ENCODE results near the gene MEF2C. TPM values are rescaled to one million over a fixed set of nuclear protein-coding genes. Genes with fewer than 3 reads are reported as not detected.

The MEF2C gene
- total RNA-seq, 1 experiment from 2014 or later: 0.24 TPM

GRCh38 chr5:88756953-88757352 is 126.0 kb downstream of the MEF2C start:
- in situ Hi-C loops (cut with HindIII; ENCODE audit: low pct_unique_long_range_greater_than_20kb, low sequenced_read_pairs): no loop called here
- DNase-seq (ENCODE audit: low read depth): no peak

DNA sequence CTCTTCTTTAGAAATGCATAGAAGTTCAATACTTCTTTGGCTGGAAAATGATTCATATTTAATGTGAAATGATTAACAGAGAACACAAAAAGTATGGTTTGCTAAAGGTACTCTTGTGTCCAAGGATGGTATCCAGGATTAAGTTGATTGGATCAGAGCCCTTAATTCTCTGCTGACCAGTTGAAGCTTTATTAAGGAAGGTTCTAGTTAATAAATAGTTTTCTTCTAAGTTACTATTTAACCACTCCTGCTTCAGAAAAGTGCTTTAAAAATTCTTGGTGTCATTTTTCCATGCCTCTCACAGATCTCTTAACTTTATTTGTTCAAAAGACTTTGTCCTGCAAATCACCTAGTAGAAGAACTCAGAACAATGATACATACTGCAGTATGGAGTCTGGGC is 134.3 kb downstream of the MEF2C start:
- in situ Hi-C loops (cut with HindIII; ENCODE audit: low pct_unique_long_range_greater_than_20kb, low sequenced_read_pairs): no loop called here
- DNase-seq (ENCODE audit: low read depth): no peak

DNA sequence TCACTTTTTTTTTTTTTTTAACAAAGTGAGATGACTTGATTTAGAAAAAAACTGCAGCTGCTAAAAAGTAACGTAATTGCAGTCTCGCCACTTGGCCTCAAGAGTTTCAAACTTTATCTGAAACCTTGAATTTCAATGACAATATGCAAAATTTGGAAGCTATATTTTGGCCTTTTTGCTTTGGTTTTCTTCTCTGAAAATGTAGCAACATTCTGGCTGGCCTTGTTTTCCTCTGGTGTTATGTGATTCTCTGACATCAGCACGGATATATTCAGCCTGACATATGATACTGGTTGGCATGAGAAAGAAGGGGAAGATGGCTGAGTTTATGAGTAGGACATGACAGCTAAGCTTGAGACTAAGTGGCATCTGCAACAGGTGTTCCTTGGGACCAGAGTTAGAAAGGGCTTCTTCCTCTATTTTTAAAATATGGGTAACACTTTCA is 136.5 kb downstream of the MEF2C start:
- no peak for DNase-seq (ENCODE audit: low read depth)

DNA sequence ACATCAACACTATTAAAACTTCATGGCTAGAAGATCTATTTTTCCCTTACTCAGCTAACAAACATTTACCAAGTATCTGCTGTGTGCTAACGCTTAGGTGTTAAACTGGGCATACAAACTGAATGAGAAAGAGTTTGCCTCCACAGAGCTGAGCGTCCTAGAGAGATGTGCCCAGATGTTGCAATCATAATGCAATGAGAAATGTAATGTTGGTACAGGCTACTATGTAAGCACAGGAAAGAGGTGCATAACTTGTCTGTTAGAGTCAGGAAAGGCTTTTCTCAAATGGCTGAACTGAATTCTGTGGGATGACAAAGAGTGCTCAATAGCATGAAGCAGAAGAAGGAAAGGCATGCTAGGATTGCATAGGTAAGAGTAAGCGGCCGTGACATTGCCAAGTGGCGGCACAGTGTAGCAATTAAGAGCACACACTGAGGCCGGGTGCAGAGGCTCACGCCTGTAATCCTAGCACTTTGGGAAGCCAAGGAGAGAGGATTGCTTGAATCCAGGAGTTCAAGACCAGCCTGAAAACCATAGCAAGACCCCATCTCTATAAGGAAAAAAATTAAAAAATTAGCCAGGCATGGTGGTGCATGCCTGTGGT is 137.8 kb downstream of the MEF2C start:
- no peak for DNase-seq (ENCODE audit: low read depth)
- in situ Hi-C loops (cut with HindIII; ENCODE audit: low pct_unique_long_range_greater_than_20kb, low sequenced_read_pairs): no loop called here

More for the DNA sequence above, 136.5 kb downstream of the MEF2C start:
- in situ Hi-C loops (cut with HindIII; ENCODE audit: low pct_unique_long_range_greater_than_20kb, low sequenced_read_pairs): no loop called here

GRCh38 chr5:88743231-88743834 is 139.7 kb downstream of the MEF2C start:
- in situ Hi-C loops (cut with HindIII; ENCODE audit: low pct_unique_long_range_greater_than_20kb, low sequenced_read_pairs): no loop called here

DNA sequence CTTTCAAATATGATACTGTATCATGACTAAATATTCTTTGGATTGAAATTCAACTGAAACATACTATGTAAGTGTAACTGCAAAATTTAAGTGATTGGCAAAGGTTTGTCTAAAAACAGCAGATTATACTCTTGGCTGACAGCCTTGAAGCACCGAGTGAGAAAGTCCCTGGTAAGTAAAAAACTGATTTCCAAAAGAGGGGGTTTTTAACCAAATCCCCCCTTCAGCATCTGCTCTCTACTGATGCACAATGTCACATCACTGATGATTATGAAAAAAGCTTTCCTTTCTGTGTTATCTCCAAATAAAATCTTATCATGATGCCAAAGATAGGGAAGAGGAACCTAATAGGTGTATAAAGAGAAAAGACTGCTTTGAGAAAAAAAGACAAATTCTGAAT is 141.0 kb downstream of the MEF2C start:
- DNase-seq (ENCODE audit: low read depth): no peak
- in situ Hi-C loops (cut with HindIII; ENCODE audit: low pct_unique_long_range_greater_than_20kb, low sequenced_read_pairs): no loop called here

More at GRCh38 chr5:88743231-88743834, 139.7 kb downstream of the MEF2C start:
- DNase-seq (ENCODE audit: low read depth): no peak

DNA sequence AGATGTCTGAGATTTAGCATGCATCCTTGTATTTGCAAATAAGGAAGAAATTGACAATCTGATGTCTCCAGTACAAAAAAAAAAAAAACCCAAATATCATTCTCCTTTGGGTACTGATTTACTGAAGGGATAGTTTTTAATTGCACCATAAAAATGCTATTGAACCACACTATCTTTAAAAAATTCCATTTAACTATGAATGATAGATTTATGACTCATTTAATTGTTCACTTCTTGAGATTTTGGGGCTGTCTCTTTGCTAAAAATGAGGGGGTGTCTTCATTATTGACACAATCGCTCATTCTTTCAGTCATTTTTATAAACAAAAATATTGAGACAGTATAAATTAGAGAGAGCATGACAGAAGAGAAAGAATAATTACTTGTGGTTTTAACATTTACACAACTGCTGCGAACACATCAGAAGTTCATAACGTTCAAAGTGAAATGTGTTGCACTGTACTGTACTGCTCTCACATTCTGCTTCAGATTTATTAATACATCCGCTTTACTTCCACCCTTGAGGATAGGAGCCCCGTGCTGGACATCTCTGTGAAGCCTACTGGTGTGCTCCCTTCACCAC is 142.3 kb downstream of the MEF2C start:
- no peak for DNase-seq (ENCODE audit: low read depth)
- in situ Hi-C loops (cut with HindIII; ENCODE audit: low pct_unique_long_range_greater_than_20kb, low sequenced_read_pairs): no loop called here

GRCh38 chr5:88736494-88736893 is 146.5 kb downstream of the MEF2C start:
- no peak for DNase-seq (ENCODE audit: low read depth)
- in situ Hi-C loops (cut with HindIII; ENCODE audit: low pct_unique_long_range_greater_than_20kb, low sequenced_read_pairs): no loop called here

DNA sequence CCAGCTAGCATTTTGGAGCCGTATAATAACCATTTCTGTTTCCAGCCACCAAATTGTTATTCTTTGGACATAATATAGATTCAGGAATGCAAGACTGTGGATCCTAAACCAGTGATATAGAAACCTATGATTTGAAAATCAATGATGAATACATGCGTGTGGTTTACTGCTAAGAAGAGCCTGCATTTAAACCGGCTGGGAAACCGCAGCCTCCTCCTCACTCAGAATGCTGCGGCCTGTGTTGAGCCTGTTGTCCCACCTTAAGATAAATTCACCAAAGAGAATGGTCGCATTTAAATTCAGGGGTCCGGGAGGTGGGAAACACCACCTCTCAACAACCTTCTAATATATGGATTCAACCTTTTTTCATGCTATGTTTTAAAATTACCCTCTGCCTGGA is 148.0 kb downstream of the MEF2C start:
- no peak for DNase-seq (ENCODE audit: low read depth)
- in situ Hi-C loops (cut with HindIII; ENCODE audit: low pct_unique_long_range_greater_than_20kb, low sequenced_read_pairs): no loop called here

- in situ Hi-C loops (cut with HindIII; ENCODE audit: low pct_unique_long_range_greater_than_20kb, low sequenced_read_pairs): no loop called here
- no peak for DNase-seq (ENCODE audit: low read depth)
These were observed 148.8 kb downstream of the MEF2C start for GRCh38 chr5:88734191-88734640.

GRCh38 chr5:88732862-88733261 is 150.1 kb downstream of the MEF2C start:
- in situ Hi-C loops (cut with HindIII; ENCODE audit: low pct_unique_long_range_greater_than_20kb, low sequenced_read_pairs): no loop called here
- DNase-seq (ENCODE audit: low read depth): no peak

- in situ Hi-C loops (cut with HindIII; ENCODE audit: low pct_unique_long_range_greater_than_20kb, low sequenced_read_pairs): no loop called here
- peak; percentile 33 for DNase-seq (ENCODE audit: low read depth)
These were observed 150.8 kb downstream of the MEF2C start for GRCh38 chr5:88732181-88732633.

GRCh38 chr5:88729829-88730182 is 153.2 kb downstream of the MEF2C start:
- DNase-seq (ENCODE audit: low read depth): no peak
- in situ Hi-C loops (cut with HindIII; ENCODE audit: low pct_unique_long_range_greater_than_20kb, low sequenced_read_pairs): no loop called here

DNA sequence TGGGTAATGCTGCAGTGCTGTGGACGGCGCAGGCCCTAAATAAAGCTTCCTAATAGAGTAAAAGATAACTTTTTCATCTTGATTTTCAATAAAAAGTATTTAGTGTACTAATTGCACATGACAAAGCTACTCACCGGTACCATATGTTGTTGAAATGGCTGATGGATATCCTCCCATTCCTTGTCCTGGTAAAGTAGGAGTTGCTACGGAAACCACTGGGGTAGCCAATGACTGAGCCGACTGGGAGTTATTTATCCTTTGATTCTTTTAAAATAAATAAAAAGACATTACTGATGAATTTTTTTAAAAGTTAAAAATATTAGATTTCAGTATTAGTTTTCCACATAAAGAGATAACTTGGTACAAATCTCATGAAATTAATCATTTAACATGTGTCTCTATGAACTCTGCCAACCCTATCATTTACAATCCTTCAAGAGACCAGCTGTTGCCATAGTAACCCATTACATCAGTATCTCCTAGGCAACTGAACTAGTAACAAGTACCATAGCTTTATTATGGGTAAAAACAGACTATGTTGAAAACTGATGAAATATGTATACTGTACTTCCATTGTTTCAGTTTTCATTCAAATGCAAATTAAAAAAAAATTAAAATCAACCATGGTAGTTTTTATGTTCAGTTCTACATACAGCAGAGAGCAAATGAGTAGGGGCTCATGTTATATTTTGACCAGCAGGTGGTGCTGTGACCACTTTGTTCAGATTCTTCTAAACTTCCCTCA is 153.7 kb downstream of the MEF2C start:
- peak; percentile 66 for DNase-seq (ENCODE audit: low read depth)
- in situ Hi-C loops (cut with HindIII; ENCODE audit: low pct_unique_long_range_greater_than_20kb, low sequenced_read_pairs): no loop called here

DNA sequence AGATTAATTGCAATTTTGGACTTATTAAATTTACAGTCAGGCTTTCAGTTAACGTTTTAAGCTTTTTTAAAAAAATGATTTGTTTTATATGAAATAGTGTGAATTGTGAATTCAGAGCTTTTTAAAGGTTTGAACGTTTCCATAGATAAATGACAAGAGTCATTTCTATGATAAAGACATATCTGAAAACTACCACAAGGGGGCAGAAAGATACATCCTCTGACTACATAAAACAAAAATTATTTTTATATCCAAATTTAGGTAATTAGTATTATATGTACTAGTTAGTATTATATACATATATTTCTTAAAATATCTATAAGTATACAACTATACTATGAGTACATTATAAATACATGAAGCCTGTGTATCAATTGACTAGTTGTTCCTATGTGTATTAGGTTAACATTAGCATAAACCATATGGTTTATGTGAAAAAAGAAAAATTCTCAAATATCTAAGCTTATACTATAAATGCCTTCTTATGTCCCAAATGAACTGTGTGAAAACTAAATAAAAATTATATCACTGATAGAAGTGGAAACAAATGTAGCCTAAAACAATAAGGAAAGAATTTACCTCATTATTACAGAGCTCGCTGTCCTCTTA is 155.2 kb downstream of the MEF2C start:
- no peak for DNase-seq (ENCODE audit: low read depth)
- in situ Hi-C loops (cut with HindIII; ENCODE audit: low pct_unique_long_range_greater_than_20kb, low sequenced_read_pairs): no loop called here

GRCh38 chr5:88725454-88725853 is 157.5 kb downstream of the MEF2C start:
- no peak for DNase-seq (ENCODE audit: low read depth)
- in situ Hi-C loops (cut with HindIII; ENCODE audit: low pct_unique_long_range_greater_than_20kb, low sequenced_read_pairs): no loop called here

- in situ Hi-C loops (cut with HindIII; ENCODE audit: low pct_unique_long_range_greater_than_20kb, low sequenced_read_pairs): no loop called here
- DNase-seq (ENCODE audit: low read depth): no peak
These were observed 158.8 kb downstream of the MEF2C start for GRCh38 chr5:88724201-88724600.

GRCh38 chr5:88722546-88723073 is 160.4 kb downstream of the MEF2C start:
- in situ Hi-C loops (cut with HindIII; ENCODE audit: low pct_unique_long_range_greater_than_20kb, low sequenced_read_pairs): no loop called here
- DNase-seq (ENCODE audit: low read depth): no peak
